Cerebellar cortex (tissue), 1 donor: Measurements from ENCODE around the gene TMEM176B.
"Not testable (repeated sequence)": the region's sequence is repeated elsewhere in the genome, so short reads cannot be mapped to it uniquely, and the experiment has no call there.

ENCODE experiments used
- DNase-seq: peaks from one replicate; pipeline ENCODE4 v3.0.0-alpha.2; 2015; ENCODE audit warnings: low spot score

The TMEM176B gene

DNA sequence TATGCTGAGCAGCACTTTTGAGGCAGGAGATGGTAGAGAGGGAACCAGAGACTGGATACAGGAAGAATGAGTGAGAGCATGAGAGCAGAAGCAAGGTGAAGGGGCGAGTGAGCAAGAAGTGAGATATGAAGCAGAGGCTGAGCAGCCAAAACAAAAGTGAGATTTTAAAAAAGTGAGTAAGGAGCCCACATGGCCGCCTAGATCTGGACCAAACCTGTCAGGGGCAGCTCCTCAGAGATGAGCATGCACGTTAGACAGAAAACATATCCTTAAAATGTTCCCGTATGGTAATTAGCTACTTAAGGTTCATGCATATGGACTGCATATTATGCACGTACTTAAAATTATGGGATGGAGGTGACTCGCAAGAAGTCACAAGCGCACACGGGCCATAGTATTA is 22.9 kb upstream of the TMEM176B start:
- no peak for DNase-seq

DNA sequence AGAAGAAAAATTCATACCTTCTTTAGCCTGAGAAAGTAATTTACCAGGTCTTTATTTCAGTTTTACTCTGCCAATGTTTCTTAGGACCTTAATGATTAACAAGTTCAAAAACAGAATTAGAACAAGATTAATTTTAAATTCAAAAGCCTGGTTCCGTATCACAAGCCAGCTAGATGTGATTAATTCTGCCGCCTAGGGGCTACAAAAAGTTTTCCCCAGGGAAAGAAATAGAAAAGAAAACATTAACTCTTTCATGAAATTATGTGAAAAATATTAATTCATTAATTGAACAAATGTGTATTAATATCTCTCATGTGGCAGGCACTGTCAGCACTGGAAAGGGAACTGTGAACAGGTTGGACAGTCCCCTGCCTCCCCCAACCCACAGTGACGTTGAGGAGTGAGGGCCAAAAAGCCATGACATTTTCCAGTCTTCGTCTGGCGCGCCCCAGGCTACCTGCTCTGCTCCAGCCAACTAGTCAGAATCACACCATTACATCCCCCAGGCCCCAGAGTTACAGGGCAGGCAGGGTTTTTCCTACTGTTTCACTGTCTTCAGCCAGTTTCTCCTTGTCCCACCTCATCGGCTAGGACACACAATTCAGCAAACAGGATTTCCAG is 20.5 kb upstream of the TMEM176B start:
- no peak for DNase-seq

DNA sequence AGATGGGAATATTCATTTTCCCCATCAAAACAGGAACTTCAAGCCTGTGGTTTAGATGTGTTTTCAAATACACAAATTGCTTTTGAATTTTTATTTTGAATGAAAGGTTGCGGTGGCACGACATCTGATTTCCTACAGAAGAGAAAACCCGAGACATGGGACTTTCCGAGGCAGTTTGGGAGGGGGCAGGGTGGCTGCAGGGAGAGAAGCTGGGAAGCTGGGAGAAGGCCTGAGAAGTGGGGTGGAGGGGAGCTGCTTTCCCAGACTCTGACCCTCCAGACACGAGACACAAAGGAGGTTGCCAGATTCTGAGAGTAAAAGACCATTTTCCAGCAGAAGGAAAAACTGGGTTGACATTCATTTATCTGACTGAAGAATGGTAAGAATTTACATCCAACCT is 20.0 kb upstream of the TMEM176B start:
- DNase-seq, result no peak

- no peak for DNase-seq
These were observed 18.8 kb upstream of the TMEM176B start for GRCh38 chr7:150818971-150819370.

- no peak for DNase-seq
These were observed 14.3 kb upstream of the TMEM176B start for GRCh38 chr7:150814328-150815001.

DNA sequence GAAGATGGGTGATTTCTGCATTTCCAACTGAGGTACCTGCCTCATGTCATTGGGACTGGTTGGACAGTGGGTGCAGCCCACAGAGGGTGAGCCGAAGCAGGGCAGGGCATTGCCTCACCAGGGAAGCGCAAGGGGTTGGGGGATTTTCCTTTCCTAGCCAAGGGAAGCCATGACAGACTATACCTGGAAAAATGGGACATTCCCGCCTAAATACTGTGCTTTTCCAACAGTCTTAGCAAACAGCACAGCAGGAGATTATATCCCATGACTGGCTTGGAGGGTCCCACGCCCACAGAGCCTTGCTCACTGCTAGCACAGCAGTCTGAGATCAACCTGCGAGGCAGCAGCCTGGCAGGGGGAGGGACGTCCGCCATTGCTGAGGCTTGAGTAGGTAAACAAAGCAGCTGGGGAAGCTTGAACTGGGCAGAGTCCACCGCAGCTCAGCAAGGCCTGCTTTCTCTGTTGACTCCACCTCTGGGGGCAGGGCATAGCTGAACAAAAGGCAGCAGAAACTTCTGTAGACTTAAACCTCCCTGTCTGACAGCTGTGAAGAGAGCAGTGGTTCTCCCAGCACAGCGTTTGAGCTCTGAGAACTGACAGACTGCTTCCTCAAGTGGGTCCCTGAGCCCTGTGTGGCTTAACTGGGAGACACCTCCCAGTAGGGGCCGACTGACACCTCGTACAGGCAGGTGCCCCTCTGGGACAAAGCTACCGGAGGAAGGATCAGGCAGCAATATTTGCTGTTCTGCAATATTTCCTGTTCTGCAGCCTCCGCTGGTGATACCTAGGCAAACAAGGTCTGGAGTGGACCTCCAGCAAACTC is 7.7 kb upstream of the TMEM176B start:
- not testable (repeated sequence) for DNase-seq

- DNase-seq, result no peak
These were observed 6.7 kb upstream of the TMEM176B start for GRCh38 chr7:150806863-150807262.

- DNase-seq, result no peak
These were observed 6.3 kb upstream of the TMEM176B start for GRCh38 chr7:150806454-150806853.

- DNase-seq, result no peak
These were observed 5.7 kb upstream of the TMEM176B start for GRCh38 chr7:150805864-150806263.

GRCh38 chr7:150804802-150805201 is 4.6 kb upstream of the TMEM176B start:
- DNase-seq, result no peak

GRCh38 chr7:150803161-150803860 is 3.1 kb upstream of the TMEM176B start:
- no peak for DNase-seq

GRCh38 chr7:150801946-150802771 is 2.0 kb upstream of the TMEM176B start:
- DNase-seq, result no peak

GRCh38 chr7:150801242-150801945 is 1.2 kb upstream of the TMEM176B start:
- DNase-seq, result no peak

- DNase-seq, result no peak
These were observed 547 bp upstream of the TMEM176B start, which contains the start of gene TMEM176A for GRCh38 chr7:150800581-150801241. TSS of gene TMEM176A (plus strand) at chr7:150800769. CDS start at chr7:150801551, 782 bp downstream.

DNA sequence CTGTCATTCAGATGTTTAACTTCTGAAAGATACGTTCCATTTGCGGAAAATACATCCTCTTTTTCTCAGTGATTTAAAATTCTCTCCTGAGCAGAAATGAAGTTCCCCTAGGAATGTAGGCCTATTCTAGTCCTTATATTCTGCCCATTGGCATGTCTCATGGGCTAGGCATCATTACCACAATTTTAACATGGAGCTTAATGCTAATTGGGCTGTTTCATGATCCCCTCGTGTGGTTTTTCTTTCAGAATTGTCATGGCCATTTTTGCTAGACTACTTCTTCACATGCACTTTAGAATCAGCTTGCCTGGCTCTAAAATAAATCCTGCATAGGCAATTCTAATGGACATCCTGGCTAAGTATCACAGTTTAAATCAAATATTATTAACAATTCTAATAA is 1.0 kb downstream of the TMEM176B start:
- DNase-seq, result no peak

- no peak for DNase-seq
These were observed 2.5 kb downstream of the TMEM176B start for GRCh38 chr7:150797661-150798060.

- DNase-seq, result no peak
These were observed 6.5 kb downstream of the TMEM176B start for GRCh38 chr7:150793569-150794238.

GRCh38 chr7:150791746-150792452 is 8.3 kb downstream of the TMEM176B start:
- DNase-seq, result no peak

GRCh38 chr7:150791304-150791703 is 8.9 kb downstream of the TMEM176B start:
- DNase-seq, result no peak
